ENCODE data around the gene CMTM5.

Gene CMTM5

GRCh38 chr14:23360496-23360895 is 16.4 kb upstream of the CMTM5 start:
- H3K4me1 ChIP-seq, result no peaks in the 10 kb centered on the region
- no peak for DNase-seq
- no peaks in the 10 kb centered on the region for H3K27me3 ChIP-seq
- peak; percentile 15; the same call in 1 of the 2 replicates for TF ChIP-seq CTCF (IDR thresholded peaks at IDR 0.05; ENCODE audit: low read depth, low read length)
- no peak overlapping the region for H3K4me3 ChIP-seq (ENCODE audit: low read depth, low read length)
- H3K9me3 ChIP-seq, result no peaks in the 10 kb centered on the region
- H3K36me3 ChIP-seq, result no peaks in the 10 kb centered on the region

DNA sequence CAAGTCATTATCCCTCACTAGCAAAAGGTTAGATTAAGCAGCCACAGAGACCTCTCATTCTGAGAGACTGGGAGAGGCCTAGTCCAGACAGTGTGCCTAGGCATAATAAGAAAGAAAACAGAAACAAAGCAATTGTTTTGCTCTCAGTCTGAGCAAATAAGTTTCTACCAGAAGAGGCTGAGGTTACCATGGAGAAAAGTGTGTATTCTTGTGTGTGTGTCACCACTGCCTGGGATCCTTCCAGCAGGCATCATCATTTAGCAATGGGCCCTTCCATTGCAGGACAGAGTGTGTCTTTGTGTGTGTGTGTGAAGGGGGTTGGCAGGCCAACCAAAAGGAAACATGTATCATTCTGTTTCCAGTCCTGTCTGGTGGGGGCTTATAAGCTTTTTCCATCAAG is 15.5 kb upstream of the CMTM5 start:
- H3K4me1 ChIP-seq, result no peaks in the 10 kb centered on the region
- no peaks in the 10 kb centered on the region for H3K27me3 ChIP-seq
- H3K9me3 ChIP-seq, result no peaks in the 10 kb centered on the region
- H3K4me3 ChIP-seq (ENCODE audit: low read depth, low read length), result no peak overlapping the region
- TF ChIP-seq CTCF (IDR thresholded peaks at IDR 0.05; ENCODE audit: low read depth, low read length), result no peak
- DNase-seq, result no peak
- no peaks in the 10 kb centered on the region for H3K36me3 ChIP-seq

DNA sequence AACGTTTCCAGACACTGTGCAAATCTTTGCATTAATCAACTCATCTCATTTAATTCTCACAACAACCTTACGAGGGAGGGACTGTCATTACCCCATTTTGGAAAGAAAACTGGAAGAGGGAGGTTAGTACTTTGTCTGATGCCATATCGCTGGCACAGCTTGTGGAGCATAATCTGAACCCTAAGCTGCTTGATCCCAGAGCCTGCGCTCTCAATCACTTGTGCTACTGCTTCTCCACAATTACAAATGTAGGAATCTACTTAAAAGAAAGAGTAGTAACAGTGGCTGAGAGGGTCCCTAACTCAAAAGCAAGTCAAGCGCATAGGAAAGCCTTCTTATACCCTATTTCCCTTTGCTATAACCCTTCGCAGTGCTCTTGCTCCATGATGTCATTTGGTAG is 15.1 kb upstream of the CMTM5 start:
- H3K4me3 ChIP-seq (ENCODE audit: low read depth, low read length), result no peak overlapping the region
- TF ChIP-seq CTCF (IDR thresholded peaks at IDR 0.05; ENCODE audit: low read depth, low read length), result no peak
- no peaks in the 10 kb centered on the region for H3K4me1 ChIP-seq
- H3K9me3 ChIP-seq, result no peaks in the 10 kb centered on the region
- H3K36me3 ChIP-seq, result no peaks in the 10 kb centered on the region
- DNase-seq, result no peak
- H3K27me3 ChIP-seq, result no peaks in the 10 kb centered on the region

- H3K9me3 ChIP-seq, result no peaks in the 10 kb centered on the region
- peak; percentile 47 for TF ChIP-seq CTCF (IDR thresholded peaks at IDR 0.05; ENCODE audit: low read depth, low read length)
- no peaks in the 10 kb centered on the region for H3K4me1 ChIP-seq
- no peak for DNase-seq
- H3K27me3 ChIP-seq, result no peaks in the 10 kb centered on the region
- H3K36me3 ChIP-seq, result no peaks in the 10 kb centered on the region
- H3K4me3 ChIP-seq (ENCODE audit: low read depth, low read length), result no peak overlapping the region
Measured at GRCh38 chr14:23362200-23362599, 14.6 kb upstream of the CMTM5 start.

- no peaks in the 10 kb centered on the region for H3K36me3 ChIP-seq
- H3K27me3 ChIP-seq, result no peaks in the 10 kb centered on the region
- DNase-seq, result no peak
- H3K4me3 ChIP-seq (ENCODE audit: low read depth, low read length), result no peak overlapping the region
- no peak for TF ChIP-seq CTCF (IDR thresholded peaks at IDR 0.05; ENCODE audit: low read depth, low read length)
- H3K9me3 ChIP-seq, result no peaks in the 10 kb centered on the region
- no peaks in the 10 kb centered on the region for H3K4me1 ChIP-seq
Measured at GRCh38 chr14:23364164-23365035, 12.4 kb upstream of the CMTM5 start.

- Histone ChIP-seq H3K9me3 (no peaks in the 10 kb centered on the region), H3K4me3 (ENCODE audit: low read depth, low read length) (no peak within 1 kb of the TSS), H3K27me3 (no peaks in the 10 kb centered on the region), H3K36me3 (no peaks in the 10 kb centered on the region), H3K4me1 (no peaks in the 10 kb centered on the region)
- no peak for DNase-seq
- no peak for TF ChIP-seq CTCF (IDR thresholded peaks at IDR 0.05; ENCODE audit: low read depth, low read length)
Measured at GRCh38 chr14:23365036-23365731, 11.7 kb upstream of the CMTM5 start, which contains the start of gene EFS. TSS of gene EFS (minus strand) at chr14:23365172. CDS start at chr14:23365025, 147 bp downstream.
